Smooth muscle cell of the umbilical artery (primary cell): ENCODE data around the gene TLE2. TPM values are rescaled to one million over a fixed set of nuclear protein-coding genes. Genes with fewer than 3 reads are reported as not detected.

Experiments used
- total RNA-seq: library from RNA; depleted of rRNA; stranded (reverse); fragments of >200 nt; gene quantifications from 2 replicates; pipeline ENCODE4 v1.2.3, GENCODE V29; 2014

The TLE2 gene
- 0.88 and 0.89 TPM in 2 replicates for total RNA-seq

DNA sequence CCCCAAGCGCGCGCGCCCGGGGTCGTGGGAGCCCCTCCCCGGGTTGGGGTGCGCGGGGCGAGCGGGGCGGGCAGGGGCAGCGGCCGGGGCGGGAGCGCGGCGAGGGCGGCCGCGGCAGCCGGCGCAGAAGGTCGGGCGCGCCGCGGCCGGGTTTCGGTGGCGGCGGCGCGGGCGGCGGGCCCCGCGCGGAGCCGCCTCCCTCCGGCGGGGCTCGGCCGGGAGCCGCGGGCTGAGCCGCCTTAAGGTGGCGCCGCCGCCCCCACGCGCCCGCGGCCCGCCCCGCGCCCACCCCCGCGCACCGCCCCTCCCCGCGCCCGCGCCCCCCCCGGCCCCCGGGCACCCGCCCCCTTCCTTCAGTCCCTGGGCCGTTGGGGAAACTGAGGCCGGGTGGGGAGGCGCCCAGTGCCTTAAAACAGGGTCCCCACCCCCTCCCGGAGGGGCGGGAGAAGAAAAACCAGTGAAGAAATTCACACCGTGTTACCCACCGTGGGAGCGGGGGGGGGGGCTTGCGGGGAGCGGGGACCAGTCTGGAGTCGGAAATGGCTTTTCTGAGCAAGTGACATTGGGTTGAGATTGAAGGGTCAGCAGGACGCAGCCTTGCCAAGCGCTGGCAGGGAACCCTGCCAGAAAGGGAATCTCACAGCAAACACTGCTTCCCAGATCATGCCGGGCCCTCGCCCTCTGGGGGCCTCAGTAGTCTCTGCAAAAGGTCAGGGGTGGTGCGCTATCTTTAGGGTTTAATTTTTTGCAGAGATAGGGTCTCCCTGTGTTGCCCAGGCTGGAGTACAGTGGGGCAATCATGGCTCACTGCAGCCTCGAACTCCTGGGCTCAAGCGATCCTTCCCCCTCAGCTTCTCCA, at the start of gene TLE2:
Gene TLE2 (minus strand): TSS at position 216 of the 859 bp plus-strand sequence. CDS start 376 bp downstream, outside the sequence.

GRCh38 chr19:3062165-3063105, 33.4 kb upstream of the TLE2 start, which contains the start of gene TLE5:
TSS of gene TLE5 (minus strand) at chr19:3062495. CDS start at chr19:3062200, 295 bp downstream.

DNA sequence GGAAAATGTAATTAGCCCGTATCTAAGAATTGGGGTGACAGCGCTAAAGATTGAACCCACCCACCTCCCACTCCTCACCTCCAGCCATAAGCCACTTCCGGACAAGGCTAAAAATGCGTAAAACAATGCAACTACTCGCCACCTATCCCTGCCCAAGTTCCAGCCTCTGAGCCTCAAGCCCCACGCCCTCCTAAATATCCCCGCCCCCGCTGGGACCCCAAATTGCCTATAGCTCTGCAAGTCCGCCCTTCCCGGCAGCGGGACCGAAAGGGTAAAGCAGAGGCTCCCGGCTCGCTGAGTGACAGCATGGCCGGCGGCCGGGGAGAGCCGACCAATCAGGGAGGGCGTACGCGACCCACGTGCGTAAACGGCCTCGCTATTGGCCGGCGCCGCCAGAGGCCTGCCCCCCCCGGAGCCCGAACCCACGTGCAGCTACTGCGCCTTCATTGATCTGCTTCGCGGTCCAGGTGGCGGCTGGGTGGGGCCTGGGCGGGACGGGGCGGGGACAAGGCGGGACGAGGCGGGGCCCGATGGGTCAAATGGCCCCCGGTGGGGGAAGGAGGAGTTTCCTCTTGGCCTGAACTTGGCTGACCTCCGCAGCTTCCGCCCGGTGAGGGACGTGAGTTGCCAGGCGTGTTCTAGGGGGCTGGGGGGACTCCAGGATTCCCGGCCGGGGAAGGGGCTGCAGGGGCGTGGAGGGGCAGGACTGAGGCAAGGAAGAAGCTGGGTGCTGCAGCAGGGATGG, 51.9 kb downstream of the TLE2 start, which contains the start of gene TLE6:
Gene TLE6 (plus strand): TSS at position 564 of the 745 bp plus-strand sequence. CDS start 670 bp downstream, outside the sequence.

Other genes with a start within 250 kb of the TLE2 start
- 24.3 and 46.1 TPM in 2 replicates for gene SGTA, start 246.0 kb downstream of the TLE2 start, total RNA-seq
- 60.0 and 90.5 TPM in 2 replicates for gene THOP1, start 243.8 kb downstream of the TLE2 start, total RNA-seq
- 2.9 and 5.0 TPM in 2 replicates for gene ZNF554, start 209.4 kb downstream of the TLE2 start, total RNA-seq
- 7.2 and 8.3 TPM in 2 replicates for gene ZNF555, start 187.8 kb downstream of the TLE2 start, total RNA-seq
- not detected in 2 replicates for gene ZNF556, start 161.9 kb downstream of the TLE2 start, total RNA-seq
- 3.0 and 3.7 TPM in 2 replicates for gene ZNF57, start 128.4 kb downstream of the TLE2 start, total RNA-seq
- 4.2 and 5.0 TPM in 2 replicates for gene ZNF77, start 84.3 kb downstream of the TLE2 start, total RNA-seq
- 0.55 and 0.89 TPM in 2 replicates for gene TLE6, start 51.7 kb downstream of the TLE2 start, total RNA-seq
- gene TLE5, start 33.2 kb upstream of the TLE2 start, total RNA-seq = 84.3 and 153 TPM in 2 replicates
- 55.5 and 57.3 TPM in 2 replicates for gene GNA11, start 65.1 kb upstream of the TLE2 start, total RNA-seq
- gene GNA15, start 106.8 kb upstream of the TLE2 start, total RNA-seq = under 0.01 and 0.46 TPM in 2 replicates
- under 0.01 TPM in 1 of 2 replicates, not detected in the other for gene S1PR4, start 149.5 kb upstream of the TLE2 start, total RNA-seq
- gene NCLN, start 156.7 kb upstream of the TLE2 start, total RNA-seq = 65.6 and 85.4 TPM in 2 replicates
- gene CELF5, start 195.4 kb upstream of the TLE2 start, total RNA-seq = not detected in 2 replicates